HuH-7.5 (cell line): ENCODE data around the gene LLGL2.

Experiments
- DNase-seq: peaks from one replicate; pipeline ENCODE4 v3.0.0; 2011; ENCODE audit warnings: low spot score

LLGL2 gene

GRCh38 chr17:75550139-75550465 is 24.6 kb downstream of the LLGL2 start:
- DNase-seq, result no peak

GRCh38 chr17:75551266-75551665 is 25.8 kb downstream of the LLGL2 start:
- DNase-seq, result no peak

GRCh38 chr17:75552425-75553294 is 27.2 kb downstream of the LLGL2 start:
- DNase-seq, result peak; percentile 85

- DNase-seq, result peak; percentile 42
Measured at GRCh38 chr17:75553295-75554110, 28.0 kb downstream of the LLGL2 start.

GRCh38 chr17:75555679-75556153 is 30.2 kb downstream of the LLGL2 start:
- DNase-seq, result no peak

GRCh38 chr17:75557075-75557851 is 31.8 kb downstream of the LLGL2 start:
- peak; percentile 98 for DNase-seq

GRCh38 chr17:75557852-75558665 is 32.6 kb downstream of the LLGL2 start:
- DNase-seq, result no peak

- no peak for DNase-seq
Measured at GRCh38 chr17:75558666-75559530, 33.4 kb downstream of the LLGL2 start.

GRCh38 chr17:75559958-75560533 is 34.5 kb downstream of the LLGL2 start:
- DNase-seq, result peak; percentile 39

- DNase-seq, result peak; percentile 38
Measured at GRCh38 chr17:75561927-75562603, 36.6 kb downstream of the LLGL2 start.

- DNase-seq, result no peak
Measured at GRCh38 chr17:75563063-75563758, 37.7 kb downstream of the LLGL2 start.

GRCh38 chr17:75564195-75564594 is 38.7 kb downstream of the LLGL2 start:
- no peak for DNase-seq

GRCh38 chr17:75565066-75565465 is 39.6 kb downstream of the LLGL2 start:
- DNase-seq, result peak; percentile 67

- DNase-seq, result no peak
Measured at GRCh38 chr17:75565618-75566017, 40.1 kb downstream of the LLGL2 start.

GRCh38 chr17:75566416-75566815 is 40.9 kb downstream of the LLGL2 start:
- DNase-seq, result no peak

GRCh38 chr17:75566834-75567233 is 41.3 kb downstream of the LLGL2 start:
- DNase-seq, result no peak

- no peak for DNase-seq
Measured at GRCh38 chr17:75568412-75569255, 43.1 kb downstream of the LLGL2 start.
